Omental fat pad (tissue), 4 donors: Measurements from ENCODE around the gene AKAP5. TPM values are rescaled to one million over a fixed set of nuclear protein-coding genes. Genes with fewer than 3 reads are reported as not detected.

Experiments
- ATAC-seq: fragments of 150-250 bp; one replicate; pipeline ENCODE4 v1.9.1; 2016; ENCODE audit warnings: mild to moderate bottlenecking, moderate library complexity; ENCODE audit not compliant: low FRiP score
- DNase-seq: peaks from one replicate; pipeline ENCODE4 v3.0.0-alpha.2; 2019; ENCODE audit warnings: low spot score
- CTCF ChIP-seq, 3 donors: fragments of 450-650 bp; IDR thresholded peaks; one replicate each; pipeline ENCODE4 v1.5.1; 2016 to 2017; ENCODE audit warnings: antibody characterized with exemption in 3 of 3, mild to moderate bottlenecking in 3 of 3, moderate library complexity in 2 of 3
- total RNA-seq, 4 donors: library from RNA; depleted of rRNA; stranded (reverse); fragments of >200 nt; gene quantifications; one replicate each; pipeline ENCODE4 v1.1.0, GENCODE V29; 2016

AKAP5 gene
- total RNA-seq: 1 to 10 TPM in 1 of 4 donors, under 1 TPM in 3; 0.47 to 1.4 (median 0.66) TPM

GRCh38 chr14:64465191-64465822 lies at the start of gene AKAP5:
TSS of gene AKAP5 (plus strand) at chr14:64465499. CDS start at chr14:64468395, 2,896 bp downstream.
- peak; percentile 91 for ATAC-seq
- no peak for TF ChIP-seq CTCF (IDR thresholded peaks at IDR 0.05)
- no peak for DNase-seq

- no peak for TF ChIP-seq CTCF (IDR thresholded peaks at IDR 0.05)
- ATAC-seq (no peak), DNase-seq (no peak)
Measured at GRCh38 chr14:64416348-64416932, 48.9 kb upstream of the AKAP5 start.

- DNase-seq (no peak), ATAC-seq (no peak)
- TF ChIP-seq CTCF (IDR thresholded peaks at IDR 0.05): no peak
Measured at GRCh38 chr14:64417055-64417770, 48.1 kb upstream of the AKAP5 start.

GRCh38 chr14:64417771-64418125 lies 47.6 kb upstream of the AKAP5 start:
- DNase-seq (no peak), ATAC-seq (no peak)
- no peak for TF ChIP-seq CTCF (IDR thresholded peaks at IDR 0.05)

- ATAC-seq: no peak
- no peak for TF ChIP-seq CTCF (IDR thresholded peaks at IDR 0.05)
- no peak for DNase-seq
Measured at GRCh38 chr14:64419003-64419402, 46.3 kb upstream of the AKAP5 start.

- ATAC-seq: peak; percentile 75
- DNase-seq: no peak
- TF ChIP-seq CTCF (IDR thresholded peaks at IDR 0.05): no peak
Measured at GRCh38 chr14:64421166-64421565, 44.1 kb upstream of the AKAP5 start.
